Mesenchymal stem cell (in vitro differentiated cells and primary cell): Measurements from ENCODE around the gene RAB8B.

Source experiments
- DNase-seq: peaks from one replicate; pipeline ENCODE4 v3.0.0-alpha.2; 2013
- H2AFZ ChIP-seq: one replicate; pipeline ENCODE4 v1.6.1; 2013; ENCODE audit warnings: low read depth, mild to moderate bottlenecking, control low read depth, inconsistent platforms, low read length, moderate library complexity
- H2AK5ac ChIP-seq: 2 replicates; pipeline ENCODE4 v1.6.1; 2013; ENCODE audit warnings: low read length, moderate library complexity, mild to moderate bottlenecking, inconsistent platforms; ENCODE audit not compliant: severe bottlenecking
- H2BK120ac ChIP-seq: one replicate; pipeline ENCODE4 v1.6.1; 2013; ENCODE audit warnings: low read depth, mild to moderate bottlenecking, inconsistent platforms, low read length, moderate library complexity
- H2BK12ac ChIP-seq, 2 experiments: one replicate each; pipeline ENCODE4 v1.6.1; 2013; ENCODE audit warnings: inconsistent platforms in 2 of 2, low read length in 2 of 2, mild to moderate bottlenecking in 2 of 2, moderate library complexity in 2 of 2, control low read depth in 1 of 2
- H2BK15ac ChIP-seq: one replicate; pipeline ENCODE4 v1.6.1; 2013; ENCODE audit warnings: mild to moderate bottlenecking, low read depth, inconsistent platforms; ENCODE audit not compliant: poor library complexity, severe bottlenecking
- H2BK5ac ChIP-seq: 2 replicates; pipeline ENCODE4 v1.6.1; 2013; ENCODE audit warnings: low read depth, mild to moderate bottlenecking, low read length, control low read depth, inconsistent platforms; ENCODE audit not compliant: poor library complexity, severe bottlenecking
- H3K14ac ChIP-seq, 2 experiments: one replicate each; pipeline ENCODE4 v1.6.1; 2013; ENCODE audit warnings: inconsistent platforms in 2 of 2, low read length in 2 of 2, control low read depth in 1 of 2, mild to moderate bottlenecking in 1 of 2, moderate library complexity in 1 of 2
- H3K18ac ChIP-seq, 2 experiments: one replicate each; pipeline ENCODE4 v1.6.1; 2013; ENCODE audit warnings: inconsistent platforms in 2 of 2, low read length in 2 of 2, control low read depth in 1 of 2, low read depth in 1 of 2, mild to moderate bottlenecking in 1 of 2
- H3K23ac ChIP-seq, 2 experiments: one replicate each; pipeline ENCODE4 v1.6.1; 2013; ENCODE audit warnings: inconsistent platforms in 2 of 2, low read length in 2 of 2, mild to moderate bottlenecking in 2 of 2, moderate library complexity in 2 of 2, control low read depth in 1 of 2
- H3K27ac ChIP-seq: 2 replicates; pipeline ENCODE4 v1.5.1; 2013; ENCODE audit warnings: mild to moderate bottlenecking, moderate library complexity, low read length, control low read depth, inconsistent platforms; ENCODE audit not compliant: poor library complexity, severe bottlenecking
- H3K27me3 ChIP-seq, 2 experiments: 2 replicates each; pipeline versions ENCODE4 v1.6.1 to v1.7.0; 2013; ENCODE audit warnings: low read length in 2 of 2, mild to moderate bottlenecking in 2 of 2, moderate library complexity in 2 of 2, control low read depth in 1 of 2, inconsistent platforms in 1 of 2; ENCODE audit not compliant: control insufficient read depth in 1 of 2, insufficient read depth in 1 of 2
- H3K36me3 ChIP-seq, 2 experiments: 2 replicates each; pipeline versions ENCODE4 v1.6.1 to v1.7.0; 2013; ENCODE audit warnings: low read length in 2 of 2, control low read depth in 1 of 2, inconsistent platforms in 1 of 2, low read depth in 1 of 2, mild to moderate bottlenecking in 1 of 2; ENCODE audit not compliant: insufficient read depth in 2 of 2, control insufficient read depth in 1 of 2
- H3K4ac ChIP-seq, 2 experiments: one replicate each; pipeline ENCODE4 v1.6.1; 2013; ENCODE audit warnings: inconsistent platforms in 2 of 2, low read length in 2 of 2, mild to moderate bottlenecking in 2 of 2, moderate library complexity in 2 of 2, control low read depth in 1 of 2, low read depth in 1 of 2
- H3K4me1 ChIP-seq: 2 replicates; pipeline ENCODE4 v1.6.1; 2013; ENCODE audit warnings: low read depth, low read length, control low read depth; ENCODE audit not compliant: control insufficient read depth, insufficient read depth
- H3K4me2 ChIP-seq: 2 replicates; pipeline ENCODE4 v1.6.1; 2013; ENCODE audit warnings: low read length, mild to moderate bottlenecking, inconsistent platforms; ENCODE audit not compliant: poor library complexity, severe bottlenecking
- H3K4me3 ChIP-seq, 2 experiments: 2 replicates each; pipeline versions ENCODE4 v1.5.1 to v1.7.0; 2013; ENCODE audit warnings: low read length in 2 of 2, mild to moderate bottlenecking in 2 of 2, control low read depth in 1 of 2, low read depth in 1 of 2; ENCODE audit not compliant: insufficient read depth in 1 of 2
- H3K79me1 ChIP-seq: replicated peaks from 2 replicates; pipeline ENCODE4 v1.6.1; 2013; ENCODE audit warnings: mild to moderate bottlenecking, control low read depth, low read length, inconsistent platforms; ENCODE audit not compliant: poor library complexity, severe bottlenecking
- H3K9ac ChIP-seq: 2 replicates; pipeline ENCODE4 v1.7.0; 2013; ENCODE audit warnings: mild to moderate bottlenecking, low read length, moderate library complexity
- H3K9me3 ChIP-seq: 2 replicates; pipeline ENCODE4 v1.7.0; 2013; ENCODE audit warnings: mild to moderate bottlenecking, low read length; ENCODE audit not compliant: control insufficient read depth
- H4K8ac ChIP-seq: one replicate; pipeline ENCODE4 v1.6.1; 2013; ENCODE audit warnings: inconsistent platforms, mild to moderate bottlenecking, low read length, moderate library complexity
- H4K91ac ChIP-seq: one replicate; pipeline ENCODE4 v1.6.1; 2013; ENCODE audit warnings: mild to moderate bottlenecking, low read length, inconsistent platforms
- WGBS: methylation state at CpG from one replicate; pipeline ENCODE4 v1.1.7; 2013; ENCODE audit warnings: mixed read lengths; 5-methylcytosine and 5-hydroxymethylcytosine counted together

Gene RAB8B

DNA sequence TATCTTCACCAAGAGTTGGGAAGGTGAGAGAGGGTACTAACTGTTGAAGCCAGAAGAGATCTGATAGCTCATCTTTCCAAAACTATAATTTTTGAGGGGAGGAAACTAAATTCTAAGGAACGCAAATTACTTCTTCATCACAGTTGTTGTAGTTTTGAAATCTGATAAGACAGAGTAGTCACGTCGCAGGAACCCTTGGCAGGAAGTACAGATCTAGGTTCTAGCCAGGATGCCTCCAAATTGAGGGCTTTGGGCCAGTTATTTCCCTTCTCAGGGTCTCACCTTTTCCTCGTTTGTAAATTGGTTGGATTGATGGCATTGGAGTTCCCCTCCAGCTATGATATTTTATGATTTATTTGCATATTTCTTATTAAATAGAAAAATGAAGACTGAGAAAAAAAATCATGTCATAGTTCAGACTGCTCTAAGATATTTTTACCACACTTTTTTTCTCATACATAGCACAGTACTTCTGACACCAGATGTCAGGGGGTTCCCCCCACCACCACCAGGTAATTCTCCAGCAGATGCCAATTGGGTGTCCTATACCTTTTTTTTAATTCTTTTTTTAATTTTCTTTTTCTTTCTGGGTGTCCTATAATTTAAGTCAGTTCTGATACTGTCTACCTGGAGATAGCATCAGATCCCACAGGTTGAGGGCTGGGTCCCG lies 55.7 kb downstream of the RAB8B start:
- Histone ChIP-seq H3K27ac (peak overlapping the region; percentile 23), H3K18ac (no peak overlapping the region), H3K4me2 (no peak overlapping the region), H4K91ac (no peak overlapping the region), H2BK12ac (no peak overlapping the region), H2BK15ac (no peak overlapping the region), H2AFZ (no peak overlapping the region), H3K4me1 (peaks cover 6% of the 10 kb centered on the region), H3K9ac (peak overlapping the region; percentile 57), H3K79me1 (peaks cover 23% of the 10 kb centered on the region), H2BK5ac (no peak overlapping the region), H3K9me3 (no peaks in the 10 kb centered on the region), H3K27me3 (no peaks in the 10 kb centered on the region), H3K23ac (no peak overlapping the region), H2BK120ac (no peak overlapping the region), H3K4me3 (no peak overlapping the region), H3K14ac (no peak overlapping the region), H2AK5ac (peak overlapping the region; percentile 65), H3K4ac (no peak overlapping the region), H4K8ac (no peak overlapping the region), H3K36me3 (peaks cover 6% of the 10 kb centered on the region in 2 experiments)
- DNase-seq = no peak
- WGBS = 79% methylated on average over 4 of the region's 5 CpGs

DNA sequence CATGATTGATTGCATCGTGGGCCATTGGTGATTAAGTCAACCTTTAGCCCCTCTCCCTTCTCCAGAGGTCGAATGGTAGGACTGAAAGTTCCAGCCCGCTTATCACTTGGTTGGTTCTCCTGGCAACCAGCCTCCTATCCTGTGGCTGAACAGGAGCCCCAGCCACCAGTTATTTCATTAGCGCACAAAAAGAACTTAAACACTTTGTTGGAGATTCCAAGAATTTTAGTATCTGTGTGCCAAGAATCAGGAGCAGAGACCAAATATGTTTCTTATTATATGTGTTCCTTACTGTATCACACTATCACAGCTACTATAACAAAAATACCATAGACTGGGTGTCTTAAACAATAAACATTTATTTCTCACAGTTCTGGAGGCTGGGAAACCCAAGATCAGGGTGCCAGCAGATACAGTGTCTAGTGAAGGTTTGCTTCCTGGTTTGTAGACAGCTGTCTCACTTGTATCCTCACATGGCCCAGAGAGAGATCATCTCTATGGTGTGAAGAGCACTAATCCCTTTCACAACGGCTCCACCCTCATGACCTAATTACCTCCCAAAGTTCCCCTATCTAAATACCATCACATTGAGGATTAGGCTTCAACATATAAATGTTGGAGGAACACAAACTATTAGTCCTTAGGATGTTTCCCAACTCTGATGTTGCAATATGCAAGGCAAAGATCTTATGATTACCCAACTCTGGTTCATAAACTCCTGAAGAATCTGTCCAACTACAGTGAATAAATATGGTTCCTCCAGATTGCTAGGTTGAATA lies 57.5 kb downstream of the RAB8B start:
- no peaks in the 10 kb centered on the region for H3K27me3 ChIP-seq
- H2BK15ac ChIP-seq = peak overlapping the region; percentile 26
- peak overlapping the region; percentile 40 for H3K9ac ChIP-seq
- DNase-seq = peak; percentile 92
- no peak overlapping the region for H3K4ac ChIP-seq
- peaks cover 6 to 10% of the 10 kb centered on the region in 2 experiments for H3K36me3 ChIP-seq
- H3K4me3 ChIP-seq = no peak overlapping the region
- no peak overlapping the region for H3K23ac ChIP-seq
- no peak overlapping the region for H3K14ac ChIP-seq
- peak overlapping the region in 1 of 2 experiments; percentile 41 for H3K18ac ChIP-seq
- 88% methylated on average over 4 of the region's 5 CpGs for WGBS
- H2AK5ac ChIP-seq = peak overlapping the region; percentile 3
- H3K27ac ChIP-seq = no peak overlapping the region
- H4K8ac ChIP-seq = no peak overlapping the region
- H2BK120ac ChIP-seq = no peak overlapping the region
- H2BK5ac ChIP-seq = no peak overlapping the region
- peak overlapping the region; percentile 2 to 18 for H2BK12ac ChIP-seq
- peaks cover 23% of the 10 kb centered on the region for H3K79me1 ChIP-seq
- no peak overlapping the region for H4K91ac ChIP-seq
- no peak overlapping the region for H2AFZ ChIP-seq
- H3K4me1 ChIP-seq = peaks cover 8% of the 10 kb centered on the region
- H3K9me3 ChIP-seq = no peaks in the 10 kb centered on the region
- H3K4me2 ChIP-seq = no peak overlapping the region

DNA sequence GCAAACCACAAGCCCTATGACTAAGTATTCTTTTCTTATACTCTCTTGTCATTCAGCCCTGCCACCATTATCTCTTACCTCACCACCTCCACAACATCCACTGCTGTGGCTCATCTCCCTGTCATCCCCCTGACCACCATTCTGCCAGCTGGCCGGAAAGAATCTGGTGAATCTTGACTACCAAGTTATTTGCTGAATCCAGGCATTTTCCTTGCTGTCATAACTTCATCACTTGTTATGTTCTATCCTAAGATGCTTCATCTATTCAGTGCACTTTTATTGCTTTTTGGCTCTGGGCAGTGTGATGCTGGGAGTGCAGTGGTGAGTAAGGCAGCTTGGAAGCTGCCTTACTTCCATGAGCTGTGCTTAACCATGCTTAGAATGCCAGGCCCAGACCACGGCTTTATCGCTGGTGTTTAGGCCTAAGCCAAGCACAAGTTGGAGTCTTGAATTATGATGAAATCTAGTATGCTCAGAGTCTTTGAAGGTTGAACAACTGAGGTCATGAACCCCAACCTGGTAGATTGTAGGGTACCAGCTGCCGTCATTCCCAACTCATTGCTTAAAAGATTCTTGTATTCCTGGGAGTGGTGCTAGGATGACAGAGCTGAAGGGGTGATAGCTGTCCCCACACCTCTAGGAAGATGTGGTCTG lies 61.0 kb downstream of the RAB8B start:
- H3K79me1 ChIP-seq = peaks cover 19% of the 10 kb centered on the region
- H4K91ac ChIP-seq = no peak overlapping the region
- peaks cover 9% of the 10 kb centered on the region for H3K4me1 ChIP-seq
- H2BK15ac ChIP-seq = no peak overlapping the region
- H2BK12ac ChIP-seq = peak overlapping the region in 1 of 2 experiments; percentile 74
- peak overlapping the region in 1 of 2 experiments; percentile 26 for H3K4me3 ChIP-seq
- peak overlapping the region in 1 of 2 experiments; percentile 86 for H3K18ac ChIP-seq
- H3K23ac ChIP-seq = no peak overlapping the region
- no peaks in the 10 kb centered on the region for H3K27me3 ChIP-seq
- peak overlapping the region in 1 of 2 experiments; percentile 17 for H3K4ac ChIP-seq
- H3K9ac ChIP-seq = peak overlapping the region; percentile 79
- H3K9me3 ChIP-seq = no peaks in the 10 kb centered on the region
- peak; percentile 91 for DNase-seq
- no peak overlapping the region for H3K4me2 ChIP-seq
- no peak overlapping the region for H2BK120ac ChIP-seq
- H3K36me3 ChIP-seq = peaks cover 6 to 22% of the 10 kb centered on the region in 2 experiments
- H3K14ac ChIP-seq = no peak overlapping the region
- peak overlapping the region; percentile 2 for H4K8ac ChIP-seq
- H2AK5ac ChIP-seq = peak overlapping the region; percentile 6
- WGBS = 31% methylated on average over 3 of the region's 4 CpGs
- peak overlapping the region; percentile 2 for H2BK5ac ChIP-seq
- H2AFZ ChIP-seq = no peak overlapping the region
- H3K27ac ChIP-seq = peak overlapping the region; percentile 96

DNA sequence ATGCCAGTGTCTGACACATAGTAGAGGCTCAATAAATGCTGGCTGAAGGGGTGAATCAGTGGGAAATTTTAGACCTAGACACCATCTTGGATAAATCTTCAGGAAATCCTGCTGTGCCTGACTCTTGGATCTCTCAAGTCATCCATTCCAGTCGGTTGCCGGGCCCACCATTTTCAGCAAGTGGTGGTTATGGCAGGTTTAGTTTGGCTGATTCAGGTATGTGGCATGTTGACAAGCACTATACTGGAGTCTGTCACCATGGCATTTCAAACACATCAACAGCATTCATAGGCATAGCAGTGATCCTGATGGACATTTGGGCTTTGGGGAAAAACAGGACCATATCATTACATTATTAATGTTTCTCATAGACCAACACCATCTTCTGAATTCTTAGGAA lies 62.3 kb downstream of the RAB8B start:
- Histone ChIP-seq H3K23ac (no peak overlapping the region), H3K4ac (no peak overlapping the region), H2BK12ac (no peak overlapping the region), H3K27ac (peak overlapping the region; percentile 77), H3K4me2 (no peak overlapping the region), H3K9ac (peak overlapping the region; percentile 79), H3K4me1 (peaks cover 10% of the 10 kb centered on the region), H3K79me1 (peaks cover 16% of the 10 kb centered on the region), H4K8ac (no peak overlapping the region), H3K27me3 (no peaks in the 10 kb centered on the region), H2BK120ac (no peak overlapping the region), H3K14ac (no peak overlapping the region), H3K36me3 (peaks cover 6 to 23% of the 10 kb centered on the region in 2 experiments), H2AK5ac (peak overlapping the region; percentile 58), H2BK5ac (no peak overlapping the region), H4K91ac (peak overlapping the region; percentile 21), H2BK15ac (no peak overlapping the region), H3K9me3 (no peaks in the 10 kb centered on the region), H3K4me3 (no peak overlapping the region), H2AFZ (no peak overlapping the region), H3K18ac (no peak overlapping the region)
- WGBS = no CpG with 5 or more reads among the region's 2 CpGs
- DNase-seq = no peak
